ENCODE results near the gene CACNA1D.
"Not testable (repeated sequence)": the region's sequence is repeated elsewhere in the genome, so short reads cannot be mapped to it uniquely, and the experiment has no call there.

Gene CACNA1D

DNA sequence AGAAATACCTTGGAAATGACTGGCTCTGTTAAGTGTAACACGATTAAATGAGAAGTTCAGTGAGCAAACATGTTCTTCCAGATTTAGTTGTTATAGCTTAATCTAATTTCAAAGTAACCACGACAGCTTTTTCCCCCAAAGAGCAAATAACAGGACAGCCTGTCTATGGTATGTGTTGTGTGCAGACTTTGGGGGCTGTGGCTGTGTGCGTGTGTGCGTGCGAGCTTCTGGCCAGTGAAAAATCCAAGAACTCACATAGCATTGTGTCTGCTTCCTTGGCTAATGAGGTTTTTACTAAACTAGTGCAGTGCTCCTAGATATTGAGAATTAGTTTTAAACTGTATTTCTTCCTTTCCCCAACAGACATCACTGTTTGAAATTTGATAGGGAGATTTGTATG, 167.1 kb downstream of the CACNA1D start:
- no peak for DNase-seq

DNA sequence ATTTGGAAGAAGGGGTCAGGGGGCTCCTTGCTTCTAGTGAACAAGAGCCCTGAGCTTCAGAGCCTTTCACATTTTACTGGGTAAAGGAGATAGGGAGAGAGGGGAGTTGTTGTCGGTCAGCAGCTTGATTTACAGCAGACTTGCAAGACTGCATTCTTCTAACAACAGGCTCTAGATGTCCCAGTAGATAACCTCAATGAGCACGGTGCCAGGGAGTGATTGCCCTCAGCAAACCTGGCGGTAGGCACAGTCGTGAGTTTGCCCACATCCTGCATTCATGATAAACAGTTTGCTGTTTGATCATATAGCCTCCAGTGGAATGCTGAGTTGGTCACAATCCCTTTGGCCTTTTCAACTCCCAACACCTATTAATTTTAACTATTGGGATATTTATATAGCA, 170.4 kb downstream of the CACNA1D start:
- DNase-seq, result not testable (repeated sequence)

DNA sequence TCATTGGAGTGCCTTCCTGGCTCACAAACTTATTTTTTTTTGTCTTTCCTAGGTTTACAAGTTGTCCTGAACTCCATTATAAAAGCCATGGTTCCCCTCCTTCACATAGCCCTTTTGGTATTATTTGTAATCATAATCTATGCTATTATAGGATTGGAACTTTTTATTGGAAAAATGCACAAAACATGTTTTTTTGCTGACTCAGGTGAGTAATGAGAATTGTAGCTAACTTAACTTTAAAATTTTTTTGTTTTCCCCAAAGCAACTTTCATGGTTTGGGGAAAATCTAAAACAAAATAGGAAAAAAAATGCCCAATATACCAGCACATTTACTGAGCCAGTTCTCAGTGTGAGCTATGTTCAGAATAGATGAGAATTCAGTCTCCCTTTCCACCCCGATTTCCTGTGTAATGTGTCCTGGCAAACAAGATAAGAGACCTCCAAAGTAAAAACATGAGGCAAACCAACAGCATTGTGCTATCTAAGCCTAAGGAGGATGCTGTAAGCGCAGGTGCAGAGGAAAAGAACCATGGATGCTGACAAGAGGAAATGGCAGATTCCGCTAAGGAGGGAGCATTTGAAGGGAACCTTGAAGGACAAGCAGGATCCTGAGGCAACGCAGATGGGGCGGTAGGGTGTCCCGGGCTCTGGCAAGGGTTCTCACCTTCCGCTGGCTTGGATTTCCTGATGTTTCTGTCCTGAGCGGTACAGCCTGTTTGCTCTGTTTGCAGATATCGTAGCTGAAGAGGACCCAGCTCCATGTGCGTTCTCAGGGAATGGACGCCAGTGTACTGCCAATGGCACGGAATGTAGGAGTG, 171.4 kb downstream of the CACNA1D start:
- DNase-seq, result no peak

DNA sequence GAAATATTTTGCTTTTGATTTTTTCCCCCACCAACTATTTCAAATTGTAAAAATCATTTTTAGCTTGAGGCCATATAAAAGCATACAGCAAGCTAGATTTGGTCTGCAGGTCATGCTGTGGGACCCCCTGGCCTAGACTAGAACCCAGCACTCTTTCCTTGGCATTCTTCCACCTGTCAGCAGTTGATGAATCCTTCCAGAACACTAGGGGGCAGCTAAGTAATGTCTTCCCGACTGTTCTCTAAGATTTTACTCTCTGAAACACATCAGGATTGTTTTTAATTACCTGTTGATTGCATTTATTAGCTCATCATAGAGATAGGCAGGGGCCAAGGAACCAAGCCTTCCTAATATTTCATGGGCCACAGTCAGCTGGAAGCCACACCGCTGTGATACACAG, 174.5 kb downstream of the CACNA1D start:
- no peak for DNase-seq

DNA sequence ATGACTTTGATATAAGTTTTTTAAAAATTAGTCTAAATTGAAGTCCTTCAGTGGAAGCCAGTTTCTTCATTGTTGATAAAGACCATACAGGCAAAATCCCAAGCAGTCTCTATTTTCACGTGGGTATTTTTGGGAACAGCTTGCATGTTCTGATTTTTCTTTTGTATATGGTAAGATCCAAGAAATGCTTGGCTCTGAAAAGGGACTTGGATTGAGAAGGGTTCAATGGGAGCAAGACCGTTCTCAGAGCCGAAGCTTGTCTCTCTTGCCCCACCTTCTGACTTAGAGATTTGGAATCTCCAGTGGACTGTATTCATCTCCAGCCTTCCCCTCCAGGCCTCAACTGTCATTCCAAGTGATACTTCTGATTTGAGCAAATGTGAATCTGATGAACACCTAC, 176.3 kb downstream of the CACNA1D start:
- DNase-seq, result no peak

DNA sequence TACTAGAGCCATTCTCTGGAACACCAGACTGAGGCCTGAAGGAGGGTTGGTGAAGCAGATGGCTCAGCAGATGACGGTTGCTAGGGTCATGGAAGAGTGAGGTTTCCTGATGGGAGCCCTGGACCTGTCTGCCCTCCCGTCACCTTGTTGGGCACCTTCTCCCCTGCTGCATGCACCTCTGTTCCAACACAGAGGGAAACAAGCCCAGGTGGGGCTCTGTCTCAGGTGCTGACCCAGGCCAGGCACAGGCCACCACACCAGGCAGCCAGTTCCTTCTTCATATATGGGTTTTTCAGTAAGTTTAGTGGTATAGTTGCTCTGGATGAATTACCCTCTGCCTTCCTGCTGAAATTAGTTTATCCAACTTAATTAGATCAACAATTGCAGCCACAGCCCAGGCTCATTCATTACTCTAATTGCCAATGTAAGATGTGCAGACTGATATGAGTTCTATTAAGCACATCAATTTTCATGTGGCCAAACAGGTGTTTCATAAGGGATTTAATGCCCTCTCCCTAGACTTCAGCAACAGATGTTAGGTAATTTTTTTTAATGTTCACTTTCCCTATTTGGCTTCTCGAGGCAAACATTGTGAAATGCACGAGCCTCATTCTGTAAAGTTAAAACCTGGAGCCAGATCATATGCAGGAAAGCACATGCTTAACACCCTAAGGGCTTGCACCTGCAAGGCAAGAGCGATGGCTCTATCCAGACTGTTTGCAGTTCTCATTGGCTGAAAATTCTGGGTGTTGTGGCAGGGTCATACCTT, 177.0 kb downstream of the CACNA1D start:
- no peak for DNase-seq

DNA sequence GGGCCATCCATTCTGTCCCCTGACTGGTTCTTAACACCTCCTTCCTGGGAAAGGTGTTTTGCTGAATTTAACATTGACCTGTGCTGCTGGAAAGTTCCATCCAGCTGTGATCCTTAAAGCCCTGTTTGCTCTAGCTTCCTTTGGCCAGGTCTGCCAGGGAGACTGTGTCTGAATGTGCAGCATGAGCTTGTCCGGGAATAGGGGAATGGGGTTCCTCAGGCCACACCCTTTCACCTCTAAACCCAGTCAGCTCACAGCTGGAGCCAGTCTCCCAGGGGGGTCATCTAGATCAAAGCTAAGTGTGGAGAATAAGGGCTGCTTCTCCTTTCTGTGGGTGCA, 177.5 kb downstream of the CACNA1D start:
- DNase-seq, result no peak

DNA sequence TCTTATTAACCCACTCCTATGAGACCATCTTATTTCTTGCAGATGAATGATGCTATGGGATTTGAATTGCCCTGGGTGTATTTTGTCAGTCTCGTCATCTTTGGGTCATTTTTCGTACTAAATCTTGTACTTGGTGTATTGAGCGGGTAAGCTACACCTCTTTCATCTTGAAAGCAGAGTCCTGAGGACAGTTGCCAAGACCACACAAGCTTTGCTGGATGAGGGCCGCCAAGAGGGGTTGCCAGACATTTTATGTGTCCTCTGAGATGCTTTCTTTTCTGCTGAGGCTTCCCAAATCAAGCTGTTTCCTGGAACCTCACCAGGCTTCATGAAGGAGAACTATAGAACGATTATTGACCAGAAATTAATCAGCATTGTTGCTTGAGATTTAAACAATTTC, 178.6 kb downstream of the CACNA1D start:
- no peak for DNase-seq

DNA sequence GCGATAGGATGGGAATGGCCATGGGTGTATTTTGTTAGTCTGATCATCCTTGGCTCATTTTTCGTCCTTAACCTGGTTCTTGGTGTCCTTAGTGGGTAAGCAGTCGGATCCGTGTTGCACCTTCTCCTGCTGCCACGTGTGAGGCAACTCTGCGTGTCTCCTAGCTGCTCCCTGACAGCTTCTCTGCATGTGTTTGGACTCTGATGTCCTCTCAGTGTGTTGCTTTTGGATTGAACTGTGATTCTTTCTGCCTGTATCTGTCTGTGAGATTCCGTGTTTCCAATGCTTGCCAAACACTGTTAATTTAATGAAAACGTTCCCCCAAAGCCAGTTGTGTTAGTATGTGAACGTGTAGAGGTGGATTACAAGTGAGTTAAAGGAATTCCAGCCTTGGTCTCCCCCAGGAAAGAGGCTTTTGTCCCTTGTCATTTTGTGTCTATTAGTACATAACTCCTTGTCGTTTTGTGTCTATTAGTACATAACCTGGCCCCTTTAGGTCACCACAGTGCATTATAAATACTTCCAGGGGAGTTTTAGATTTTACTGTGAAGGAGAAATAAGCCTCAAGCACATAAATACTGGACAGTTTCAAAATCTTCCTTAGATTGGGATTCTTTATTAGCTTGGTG, 179.4 kb downstream of the CACNA1D start:
- DNase-seq, result no peak

DNA sequence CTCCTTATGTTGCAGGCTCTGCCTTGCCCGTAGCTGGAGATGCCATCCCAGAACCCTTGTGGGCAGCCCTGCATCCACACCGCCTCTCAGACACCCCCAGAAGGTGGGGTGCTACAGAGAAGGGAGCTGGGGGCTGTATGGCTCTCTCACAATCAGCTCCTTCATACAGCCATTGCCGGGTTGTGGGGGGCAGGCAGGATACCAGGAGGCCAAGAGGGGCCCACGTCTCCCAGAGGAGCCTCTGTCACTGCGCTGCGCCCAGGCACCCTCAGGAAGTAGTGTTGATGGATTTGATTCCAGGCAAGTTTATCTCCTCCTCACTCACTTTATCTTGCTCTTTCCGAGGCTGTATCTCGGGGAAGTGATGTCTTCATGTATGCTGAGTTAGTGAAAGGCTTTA, 180.2 kb downstream of the CACNA1D start:
- DNase-seq, result no peak

DNA sequence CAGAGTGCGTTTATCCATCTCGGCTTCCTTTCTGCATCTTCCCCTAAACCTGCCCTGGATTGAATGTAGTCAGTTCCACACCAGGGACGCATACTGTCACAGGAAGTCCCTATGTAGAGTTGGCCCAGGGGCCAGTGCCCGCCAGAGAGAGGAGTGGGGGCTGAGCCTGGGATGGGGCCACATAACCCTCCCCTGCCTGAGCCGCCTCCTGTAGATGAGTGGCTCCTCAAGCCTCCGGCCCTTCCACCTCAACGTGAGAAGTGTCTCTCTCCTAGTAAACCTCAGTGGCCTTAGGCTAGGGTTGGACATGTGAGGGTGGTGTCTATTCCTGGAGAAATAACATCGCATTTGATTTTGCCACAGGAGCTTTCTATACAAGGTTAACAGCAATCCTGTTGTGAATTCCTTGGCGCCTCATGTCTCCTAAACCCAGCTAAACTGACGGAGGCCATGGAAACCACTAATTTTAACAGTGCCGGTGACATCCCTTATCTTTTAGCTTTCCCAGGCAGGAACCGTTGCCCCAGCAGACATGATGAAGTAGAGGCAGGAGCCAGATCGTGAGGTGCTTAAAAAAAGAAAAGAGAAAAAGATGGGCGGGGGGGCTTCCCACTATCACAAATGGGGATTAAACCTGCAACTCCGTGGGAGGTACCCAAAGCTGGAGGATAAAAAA, 180.7 kb downstream of the CACNA1D start:
- no peak for DNase-seq

DNA sequence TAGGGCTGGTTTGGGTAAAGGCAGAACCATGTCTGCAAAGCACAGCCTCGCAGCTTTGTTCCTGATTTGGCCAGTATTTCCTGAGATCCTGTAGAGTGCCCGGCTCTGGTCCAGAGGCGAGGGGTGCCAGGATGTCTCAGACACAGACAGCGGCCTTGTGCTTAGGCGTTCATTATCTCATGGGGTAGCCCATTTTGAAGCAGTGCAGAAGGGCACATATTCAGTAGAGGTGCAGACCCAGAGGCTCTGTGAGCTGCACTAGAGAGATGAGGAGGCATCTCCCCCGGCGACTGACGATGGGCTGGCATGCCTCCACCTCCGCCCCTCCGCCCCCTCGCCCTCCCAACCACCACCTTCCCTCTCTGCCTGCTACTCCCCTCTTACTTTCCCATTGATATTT, 181.5 kb downstream of the CACNA1D start:
- no peak for DNase-seq

DNA sequence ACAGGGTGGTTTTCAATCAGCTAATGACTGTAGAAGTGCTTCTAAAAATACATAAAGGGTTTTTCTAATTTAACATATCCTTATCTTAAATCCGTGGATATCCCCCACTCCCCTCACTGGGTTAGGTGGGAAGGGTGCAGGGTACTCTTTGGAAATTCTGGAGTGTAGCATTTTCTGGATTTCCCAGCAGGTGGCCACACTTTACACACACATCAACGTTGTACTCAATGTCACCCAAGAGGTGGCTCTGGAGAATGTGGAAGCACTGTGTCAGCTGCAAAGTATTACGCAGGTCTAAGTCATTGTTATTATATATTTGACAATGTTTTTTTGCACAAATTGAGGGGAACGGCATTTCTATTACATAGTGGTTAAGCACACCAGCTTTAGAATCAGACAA, 183.0 kb downstream of the CACNA1D start:
- DNase-seq, result no peak

DNA sequence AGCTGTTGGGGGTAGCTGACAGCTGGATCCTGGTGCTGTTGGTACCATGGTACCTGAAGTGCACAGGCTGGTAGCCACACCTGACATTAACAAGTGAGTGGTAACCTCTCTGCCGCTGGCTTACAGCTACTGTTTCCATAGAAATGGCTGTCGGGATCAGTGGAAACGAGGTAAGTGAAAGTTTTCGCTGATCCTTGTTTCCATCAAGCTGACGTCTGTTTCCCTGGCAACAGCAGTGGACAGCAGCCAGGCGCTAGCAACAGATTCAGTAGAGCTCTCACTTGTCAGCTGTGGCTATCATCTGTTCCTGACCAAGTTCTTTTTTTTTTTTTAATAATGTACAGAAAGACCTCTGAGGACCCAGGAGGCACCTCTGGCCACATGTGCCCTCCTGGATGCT, 185.6 kb downstream of the CACNA1D start:
- DNase-seq, result no peak

DNA sequence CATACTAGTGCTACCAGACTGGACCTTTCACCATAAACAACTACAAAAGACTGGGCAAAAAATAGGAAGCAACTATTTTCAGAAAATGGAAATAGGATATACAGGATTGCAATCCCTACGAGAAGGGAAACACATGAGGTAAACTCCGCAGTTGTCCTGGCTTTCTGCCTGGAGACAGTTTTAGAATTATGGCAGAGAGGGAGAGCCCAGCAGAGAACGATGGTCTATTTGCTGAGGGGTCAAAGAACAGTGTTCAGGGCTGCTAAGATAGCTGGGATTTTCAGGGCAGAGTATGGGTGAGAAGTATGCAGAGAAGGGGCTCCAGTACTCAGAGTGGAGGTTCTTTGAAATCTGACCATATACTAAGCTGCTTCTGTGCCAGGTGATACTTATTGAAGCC, 188.4 kb downstream of the CACNA1D start:
- no peak for DNase-seq

DNA sequence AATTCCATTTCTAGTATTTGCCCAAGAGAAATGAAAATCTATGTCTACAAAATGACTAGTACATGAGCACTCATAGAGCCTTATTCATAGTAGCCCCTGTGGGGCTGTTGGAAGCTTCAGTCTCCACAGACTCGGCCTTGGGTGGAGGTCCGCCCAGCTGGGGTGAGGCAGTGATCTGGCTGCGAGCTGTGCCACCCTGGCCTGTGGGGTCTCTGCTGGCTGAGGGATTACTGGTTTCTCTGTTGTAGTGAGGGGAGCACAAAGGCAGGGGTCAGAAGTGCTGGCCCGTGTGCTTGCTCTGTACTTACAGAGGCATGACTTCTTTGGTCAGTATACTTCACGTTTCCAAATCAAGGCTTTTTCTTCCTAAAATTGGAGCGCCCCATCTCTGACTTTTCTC, 193.7 kb downstream of the CACNA1D start:
- DNase-seq, result no peak

DNA sequence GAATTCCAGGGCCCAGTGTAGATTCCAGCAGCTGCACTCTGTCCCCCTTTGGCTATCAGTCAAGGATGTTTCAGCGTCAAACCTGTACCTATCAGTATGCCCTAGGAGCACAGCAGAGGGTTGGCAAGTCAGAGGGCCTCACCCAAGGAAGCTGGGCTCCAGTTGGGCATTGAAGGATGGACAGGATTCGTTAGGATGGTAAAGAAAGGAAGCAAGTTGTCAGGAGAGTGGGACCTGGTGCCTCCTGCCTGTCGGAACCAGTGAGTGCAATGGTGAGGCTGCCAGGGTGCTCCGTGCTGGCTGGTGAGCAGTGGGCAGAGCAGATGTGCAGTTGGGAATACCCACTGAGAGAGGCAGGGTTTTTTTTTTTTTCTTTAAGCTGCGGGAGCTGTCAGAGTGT, 194.6 kb downstream of the CACNA1D start:
- no peak for DNase-seq

DNA sequence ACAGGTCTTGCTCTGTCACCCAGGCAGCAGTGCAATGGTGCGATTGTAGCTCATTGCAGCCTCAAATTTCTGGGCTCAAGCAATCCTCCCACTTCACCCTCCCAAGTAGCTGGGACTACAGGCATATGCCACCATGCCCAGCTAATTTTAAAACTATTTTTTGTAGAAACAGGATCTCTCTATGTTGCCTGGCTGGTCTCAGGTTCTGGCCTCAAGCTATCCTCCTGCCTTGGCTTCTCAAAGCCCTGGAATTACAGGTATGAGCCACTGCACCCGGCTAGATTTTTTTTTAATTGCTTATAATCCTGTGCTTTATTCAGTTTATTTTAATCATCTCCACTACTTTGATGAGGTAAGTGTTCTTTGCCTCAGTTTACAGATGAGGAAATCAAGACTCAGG, 195.3 kb downstream of the CACNA1D start:
- DNase-seq, result no peak

DNA sequence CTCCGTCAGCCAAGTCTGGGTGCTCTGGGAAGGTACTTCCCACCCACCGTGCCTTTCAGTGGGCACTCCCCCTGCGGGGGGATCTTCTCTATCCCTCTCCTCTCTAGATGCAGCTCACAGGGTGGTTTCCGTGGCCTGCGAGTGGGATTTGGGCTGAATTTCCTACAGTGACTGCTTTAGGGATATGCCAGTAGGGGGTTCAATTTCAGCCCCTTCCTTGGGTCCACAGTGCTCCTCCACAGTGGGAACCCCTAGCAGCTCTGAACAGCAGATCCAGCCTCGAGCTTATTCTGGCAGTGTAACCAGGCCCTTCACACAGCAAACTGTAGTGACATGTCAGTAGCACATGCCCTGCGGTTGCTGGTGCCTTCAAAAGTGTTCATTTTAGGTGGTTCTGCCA, 196.1 kb downstream of the CACNA1D start:
- no peak for DNase-seq

DNA sequence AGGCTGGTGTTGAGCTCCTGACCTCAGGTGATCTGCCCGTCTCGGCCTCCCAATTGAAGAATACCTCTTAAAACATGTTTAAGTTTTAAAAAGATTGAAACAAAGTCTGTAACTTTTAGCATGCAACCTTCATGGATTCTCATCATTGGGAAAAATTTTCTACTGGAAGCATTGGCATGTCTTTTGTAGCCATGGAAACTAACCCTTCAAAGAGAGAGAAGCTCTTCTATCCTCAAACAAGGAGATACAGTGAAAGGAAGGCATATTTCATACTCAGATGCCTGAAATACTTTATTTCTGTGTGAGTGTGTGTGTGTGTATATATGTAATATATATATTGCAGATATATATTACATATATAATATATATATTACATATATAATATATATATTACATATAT, 196.9 kb downstream of the CACNA1D start:
- DNase-seq, result no peak

DNA sequence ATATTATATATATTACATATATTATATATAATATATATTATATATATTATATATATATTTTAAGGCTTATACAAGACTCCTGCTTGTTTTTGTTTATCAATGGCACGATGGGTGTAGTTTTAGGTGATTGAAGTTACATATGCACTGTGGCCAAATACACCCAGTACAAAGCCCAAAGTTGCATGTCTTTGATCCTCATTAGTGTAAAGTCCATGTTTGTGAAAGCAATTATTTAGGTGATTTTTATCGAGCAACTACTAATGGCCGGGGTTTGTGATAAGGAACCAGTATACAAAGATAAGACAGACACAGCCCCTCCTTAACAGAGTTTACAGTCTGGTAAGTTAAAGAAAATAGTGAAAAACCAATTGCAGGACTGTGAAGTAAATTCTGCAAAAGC, 197.5 kb downstream of the CACNA1D start:
- DNase-seq, result no peak

DNA sequence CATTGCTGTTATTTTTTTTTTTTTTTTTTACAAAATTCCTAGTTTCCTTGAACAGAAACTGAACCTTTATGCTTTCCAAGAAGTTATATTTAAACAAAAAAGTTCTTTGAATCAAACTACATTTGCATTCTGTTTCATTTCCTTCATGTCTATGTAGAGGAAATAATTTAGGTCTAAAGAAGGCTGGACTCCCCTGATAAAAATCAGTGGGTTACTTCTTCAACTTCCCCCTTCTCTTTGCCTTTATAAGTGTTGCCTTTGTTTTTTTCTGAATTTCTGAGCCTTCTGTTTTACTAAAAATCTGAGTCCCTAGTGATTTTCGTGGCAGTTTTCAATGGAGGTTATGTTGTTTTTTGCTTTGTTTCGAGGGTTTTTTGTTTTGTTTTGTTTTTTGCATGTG, 199.0 kb downstream of the CACNA1D start:
- DNase-seq, result no peak

DNA sequence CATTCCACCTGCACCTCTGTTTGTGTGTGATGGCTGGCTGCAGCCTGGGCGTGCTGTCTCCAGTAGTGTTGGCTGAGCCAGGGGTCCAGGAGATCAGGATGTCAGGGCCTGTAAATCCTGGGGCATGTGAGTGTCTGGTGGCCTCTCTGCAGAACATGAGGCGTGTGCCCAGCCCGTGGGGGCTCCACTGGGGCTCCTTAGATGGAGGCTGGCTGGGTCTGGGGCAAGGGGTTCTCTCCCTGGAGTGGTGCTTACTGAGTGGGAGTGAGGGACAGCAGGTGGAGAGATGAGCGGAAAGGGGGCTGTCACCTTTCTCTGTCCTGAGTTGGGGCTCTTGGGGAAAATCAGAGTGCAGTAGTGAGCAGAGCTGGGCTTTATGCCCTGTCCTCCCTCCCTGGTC, 199.6 kb downstream of the CACNA1D start:
- no peak for DNase-seq
